Stimulated activated CD8-positive, alpha-beta memory T cell treated with anti-CD3 and anti-CD28 coated beads, Interleukin-7, amount 100 ng/mL, for 4 hours (primary cell): ENCODE results near the gene MEIS3.

Experiments used
- DNase-seq, 2 donors: peaks; one replicate each; pipeline ENCODE4 v3.0.0-alpha.2; 2020; ENCODE audit warnings: low read depth in 2 of 2

Gene MEIS3

GRCh38 chr19:47419030-47419783 lies at the start of gene MEIS3:
Gene MEIS3, minus strand, starts transcription at chr19:47419527. Its CDS starts 446 bp downstream, at chr19:47419081.
- DNase-seq, result no peak

GRCh38 chr19:47467914-47468313 lies 48.6 kb upstream of the MEIS3 start:
- no peak for DNase-seq

- DNase-seq, result no peak
Measured at GRCh38 chr19:47465957-47466356, 46.6 kb upstream of the MEIS3 start.

GRCh38 chr19:47464675-47465419 lies 45.5 kb upstream of the MEIS3 start:
- DNase-seq, result no peak

- DNase-seq, result no peak
Measured at GRCh38 chr19:47461876-47462275, 42.5 kb upstream of the MEIS3 start.

- no peak for DNase-seq
Measured at GRCh38 chr19:47459477-47459876, 40.1 kb upstream of the MEIS3 start.

- no peak for DNase-seq
Measured at GRCh38 chr19:47458672-47459071, 39.3 kb upstream of the MEIS3 start.

- DNase-seq, result no peak
Measured at GRCh38 chr19:47456721-47457474, 37.6 kb upstream of the MEIS3 start.

- DNase-seq, result no peak
Measured at GRCh38 chr19:47450478-47450877, 31.2 kb upstream of the MEIS3 start.

- no peak for DNase-seq
Measured at GRCh38 chr19:47448360-47448727, 29.0 kb upstream of the MEIS3 start.

- peak in 1 of 2 donors; percentile 8 for DNase-seq
Measured at GRCh38 chr19:47447470-47448359, 28.4 kb upstream of the MEIS3 start.

- no peak for DNase-seq
Measured at GRCh38 chr19:47446534-47447469, 27.5 kb upstream of the MEIS3 start.

- DNase-seq, result peak; percentile 76
Measured at GRCh38 chr19:47445937-47446402, 26.6 kb upstream of the MEIS3 start.

GRCh38 chr19:47445527-47445926 lies 26.2 kb upstream of the MEIS3 start:
- no peak for DNase-seq

GRCh38 chr19:47444388-47444821 lies 25.1 kb upstream of the MEIS3 start:
- DNase-seq, result no peak

- DNase-seq, result no peak
Measured at GRCh38 chr19:47443331-47443730, 24.0 kb upstream of the MEIS3 start.

GRCh38 chr19:47438793-47439220 lies 19.5 kb upstream of the MEIS3 start:
- no peak for DNase-seq

GRCh38 chr19:47437500-47437899 lies 18.2 kb upstream of the MEIS3 start:
- DNase-seq, result no peak

- DNase-seq, result peak; percentile 69 to 75
Measured at GRCh38 chr19:47436712-47437401, 17.5 kb upstream of the MEIS3 start.
